Liver (tissue), 9 donors: ENCODE results near the gene RYR1. TPM values are rescaled to one million over a fixed set of nuclear protein-coding genes. Genes with fewer than 3 reads are reported as not detected.

Experiments used
- DNase-seq: peaks from one replicate; pipeline ENCODE4 v3.0.0-alpha.2; 2017; ENCODE audit warnings: low spot score
- H3K27ac ChIP-seq, 2 donors: one replicate each; pipeline ENCODE4 v1.7.0; 2013; ENCODE audit warnings: inconsistent platforms in 2 of 2, low read length in 2 of 2, control low read depth in 1 of 2, low read depth in 1 of 2, mild to moderate bottlenecking in 1 of 2
- H3K27me3 ChIP-seq, 4 donors: one replicate each; pipeline versions ENCODE4 v1.6.1 to v1.7.0; 2013; ENCODE audit warnings: low read length in 3 of 4, inconsistent platforms in 1 of 4, mild to moderate bottlenecking in 1 of 4, moderate library complexity in 1 of 4; ENCODE audit not compliant: control insufficient read depth in 4 of 4, insufficient read depth in 4 of 4
- H3K36me3 ChIP-seq, 4 donors: one replicate each; pipeline versions ENCODE4 v1.6.1 to v1.7.0; 2013; ENCODE audit warnings: low read length in 3 of 4, mild to moderate bottlenecking in 3 of 4, low read depth in 1 of 4, moderate library complexity in 1 of 4; ENCODE audit not compliant: control insufficient read depth in 4 of 4, insufficient read depth in 3 of 4
- H3K4me1 ChIP-seq, 4 donors: one replicate each; pipeline versions ENCODE4 v1.6.1 to v1.7.0; 2013; ENCODE audit warnings: low read length in 3 of 4, mild to moderate bottlenecking in 3 of 4, moderate library complexity in 1 of 4; ENCODE audit not compliant: control insufficient read depth in 4 of 4, insufficient read depth in 4 of 4
- H3K4me3 ChIP-seq, 3 donors: one replicate each; pipeline versions ENCODE4 v1.6.1 to v1.7.0; 2013; ENCODE audit warnings: low read length in 3 of 3, control low read depth in 1 of 3, low read depth in 1 of 3, mild to moderate bottlenecking in 1 of 3
- H3K9ac ChIP-seq, 2 donors: one replicate each; pipeline ENCODE4 v1.7.0; 2013; ENCODE audit warnings: low read length in 2 of 2, mild to moderate bottlenecking in 2 of 2, moderate library complexity in 2 of 2, control low read depth in 1 of 2, low read depth in 1 of 2
- H3K9me3 ChIP-seq, 4 donors: one replicate each; pipeline versions ENCODE4 v1.6.1 to v1.7.0; 2013; ENCODE audit warnings: low read length in 3 of 4; ENCODE audit not compliant: control insufficient read depth in 4 of 4
- ATF3 ChIP-seq: IDR thresholded peaks from 2 replicates; pipeline ENCODE4 v1.6.1; 2016; ENCODE audit warnings: antibody characterized with exemption
- CTCF ChIP-seq: fragments of 150-350 bp; IDR thresholded peaks from 2 replicates; pipeline ENCODE4 v1.5.1; 2017; ENCODE audit warnings: improper control_type of control experiment, low read depth, low read length; ENCODE audit not compliant: missing input control
- EGR1 ChIP-seq, 2 donors: IDR thresholded peaks; 2 replicates each; pipeline ENCODE4 v1.6.1; 2016 to 2018; ENCODE audit warnings: antibody characterized with exemption in 2 of 2, low read depth in 2 of 2
- FOXA1 ChIP-seq: IDR thresholded peaks from 2 replicates; pipeline ENCODE4 v1.6.1; 2016; ENCODE audit warnings: antibody characterized with exemption
- FOXA2 ChIP-seq: IDR thresholded peaks from 2 replicates; pipeline ENCODE4 v1.6.1; 2016; ENCODE audit warnings: antibody characterized with exemption
- GABPA ChIP-seq, 2 donors: IDR thresholded peaks in 1 of 2; conservative IDR thresholded peaks in 1 of 2; 2 replicates each; pipeline ENCODE4 v1.6.1; 2016; ENCODE audit warnings: antibody characterized with exemption in 2 of 2, mild to moderate bottlenecking in 1 of 2, moderate library complexity in 1 of 2
- HNF4A ChIP-seq, 2 donors: conservative IDR thresholded peaks; 2 replicates each; pipeline ENCODE4 v1.6.1; 2016; ENCODE audit warnings: antibody characterized with exemption in 2 of 2, mild to moderate bottlenecking in 2 of 2
- HNF4G ChIP-seq: IDR thresholded peaks from 2 replicates; pipeline ENCODE4 v1.6.1; 2016; ENCODE audit warnings: antibody characterized with exemption
- JUND ChIP-seq, 2 donors: IDR thresholded peaks; 2 replicates each; pipeline ENCODE4 v1.6.1; 2016; ENCODE audit warnings: antibody characterized with exemption in 2 of 2
- MAX ChIP-seq: IDR thresholded peaks from 2 replicates; pipeline ENCODE4 v1.6.1; 2016; ENCODE audit warnings: antibody characterized with exemption
- NR2F2 ChIP-seq: IDR thresholded peaks from 2 replicates; pipeline ENCODE4 v1.6.1; 2016; ENCODE audit warnings: antibody characterized with exemption
- RAD21 ChIP-seq, 2 donors: IDR thresholded peaks; 2 replicates each; pipeline ENCODE4 v1.6.1; 2016; ENCODE audit warnings: antibody characterized with exemption in 2 of 2, mild to moderate bottlenecking in 2 of 2
- REST ChIP-seq: IDR thresholded peaks from 2 replicates; pipeline ENCODE4 v1.6.1; 2016; ENCODE audit warnings: antibody characterized with exemption, mild to moderate bottlenecking
- RXRA ChIP-seq, 2 donors: IDR thresholded peaks; 2 replicates each; pipeline ENCODE4 v1.6.1; 2017 to 2018; ENCODE audit warnings: antibody characterized with exemption in 2 of 2, mild to moderate bottlenecking in 1 of 2
- SP1 ChIP-seq: IDR thresholded peaks from 2 replicates; pipeline ENCODE4 v1.6.1; 2018; ENCODE audit warnings: antibody characterized with exemption, mild to moderate bottlenecking
- TAF1 ChIP-seq: conservative IDR thresholded peaks from 2 replicates; pipeline ENCODE4 v1.6.1; 2016; ENCODE audit warnings: antibody characterized with exemption, mild to moderate bottlenecking
- YY1 ChIP-seq: IDR thresholded peaks from 2 replicates; pipeline ENCODE4 v1.6.1; 2016; ENCODE audit warnings: antibody characterized with exemption, mild to moderate bottlenecking
- ZBTB33 ChIP-seq: IDR thresholded peaks from 2 replicates; pipeline ENCODE4 v1.6.1; 2016; ENCODE audit warnings: antibody characterized with exemption
- WGBS: extraction: QIAGEN DNeasy Blood & Tissue Kit; methylation state at CpG from one replicate; pipeline ENCODE4 v1.1.7; 2013; 5-methylcytosine and 5-hydroxymethylcytosine counted together
- polyA plus RNA-seq, 2 donors: library from polyadenylated mRNA; stranded (reverse) in 1 of 2; unstranded in 1 of 2; fragments of 200-250 nt in 1 of 2; fragments of >200 nt in 1 of 2; fragmentation: Nextera tagmentation in 1 of 2; extraction: Ambion mirVana in 1 of 2; gene quantifications; one replicate each; pipeline versions ENCODE4 v1.2.1 to v1.2.3, GENCODE V29; 2013 to 2015
- total RNA-seq, 2 donors: library from RNA; depleted of rRNA; stranded (reverse); fragments of >200 nt; gene quantifications; one replicate each; pipeline ENCODE4 v1.2.3, GENCODE V29; 2014
- donor health status: healthy.
- donor health status: healthy.
- donor health status: healthy.
- donor health status: healthy.
- donor health status: healthy.

The RYR1 gene
- total and polyA plus RNA-seq, 4 donors = 0.01 to 0.70 (median 0.29) TPM

- Histone ChIP-seq H3K9ac (no peak overlapping the region), H3K9me3 (no peaks in the 10 kb centered on the region), H3K27me3 (no peaks in the 10 kb centered on the region), H3K4me3 (no peak overlapping the region), H3K27ac (no peak overlapping the region), H3K4me1 (no peaks in the 10 kb centered on the region), H3K36me3 (no peaks in the 10 kb centered on the region)
- WGBS = 97% methylated on average over 4 of the region's 4 CpGs
- no peak for DNase-seq
- no peak for TF ChIP-seq TAF1
- no peak for TF ChIP-seq HNF4G
- TF ChIP-seq EGR1 (IDR thresholded peaks at IDR 0.05; ENCODE audit: low read depth in 2 of 2) = no peak
- TF ChIP-seq YY1 = no peak
- TF ChIP-seq MAX = no peak
- no peak for TF ChIP-seq HNF4A (conservative IDR thresholded peaks at IDR 0.05)
- TF ChIP-seq RXRA (IDR thresholded peaks at IDR 0.05) = no peak
- TF ChIP-seq ZBTB33 = no peak
- no peak for TF ChIP-seq FOXA1
- TF ChIP-seq CTCF = no peak
- TF ChIP-seq FOXA2 = no peak
- no peak for TF ChIP-seq RAD21 (IDR thresholded peaks at IDR 0.05)
- no peak for TF ChIP-seq SP1
- no peak for TF ChIP-seq GABPA (IDR thresholded peaks at IDR 0.05 in 1 of 2, conservative IDR thresholded peaks at IDR 0.05 in 1 of 2)
- no peak for TF ChIP-seq ATF3
- no peak for TF ChIP-seq NR2F2
- no peak for TF ChIP-seq JUND (IDR thresholded peaks at IDR 0.05)
- TF ChIP-seq REST = no peak
These were observed 64.4 kb downstream of the RYR1 start for GRCh38 chr19:38497907-38498306.

- Histone ChIP-seq H3K27ac (no peak overlapping the region), H3K4me1 (no peaks in the 10 kb centered on the region), H3K9ac (no peak overlapping the region), H3K27me3 (no peaks in the 10 kb centered on the region), H3K36me3 (no peaks in the 10 kb centered on the region), H3K4me3 (no peak overlapping the region), H3K9me3 (no peaks in the 10 kb centered on the region)
- WGBS = 93% methylated on average over 21 of the region's 21 CpGs
- no peak for DNase-seq
- TF ChIP-seq CTCF (no peak), RAD21 (IDR thresholded peaks at IDR 0.05) (no peak), YY1 (no peak), REST (no peak), HNF4A (conservative IDR thresholded peaks at IDR 0.05) (no peak), SP1 (no peak), MAX (no peak), FOXA1 (no peak)
These were observed 66.0 kb downstream of the RYR1 start for GRCh38 chr19:38499532-38499931.
